Measurements from ENCODE around the gene MYO1B. TPM values are rescaled to one million over a fixed set of nuclear protein-coding genes. Genes with fewer than 3 reads are reported as not detected.

The MYO1B gene
- total and polyA plus RNA-seq, 2 of the 4 experiments (the other 2 are of a cell fraction): 57.2 to 116 TPM

- H2AK9ac ChIP-seq (replicated peaks; ENCODE audit: low read depth, low read length, poor library complexity): no peak overlapping the region
- H2BK15ac ChIP-seq (ENCODE audit: low read depth, low read length): no peak overlapping the region
- H4K91ac ChIP-seq (ENCODE audit: insufficient read depth, low read depth, low read length): no peak overlapping the region
- no peak overlapping the region for H2AFZ ChIP-seq (replicated peaks; ENCODE audit: low read length, poor library complexity)
- H2BK120ac ChIP-seq (ENCODE audit: low read depth, low read length): no peak overlapping the region
- H4K20me1 ChIP-seq (ENCODE audit: insufficient read depth, low read length): no peaks in the 10 kb centered on the region
- H2BK5ac ChIP-seq (ENCODE audit: low read depth, low read length, poor library complexity, severe bottlenecking): no peak overlapping the region
- H3K56ac ChIP-seq (ENCODE audit: extremely low read depth, insufficient read depth, low read length): no peak overlapping the region
- no peak overlapping the region for H2BK20ac ChIP-seq (ENCODE audit: low read depth, low read length)
- no peak overlapping the region for H3K4ac ChIP-seq (ENCODE audit: low read depth, low read length)
- H3K4me2 ChIP-seq (ENCODE audit: low read depth, low read length): no peak overlapping the region
- intact Hi-C loops (cut with micrococcal nuclease): loop anchor here (5.0 kb wide), 1 partner anchor 38 kb away; no protein-coding TSS in a partner anchor
- H3K9ac ChIP-seq (ENCODE audit: low read depth, low read length): no peak overlapping the region
- BruUV-seq (replicated peaks): no TSS peak
- ChIA-PET POLR2A (ENCODE audit: unreplicated experiment) (no interaction called here), CTCF (no interaction called here)
- H3K27ac ChIP-seq (ENCODE audit: insufficient read depth, low read length): no peak overlapping the region
- no peaks in the 10 kb centered on the region for H3K27me3 ChIP-seq (ENCODE audit: control insufficient read depth, insufficient read depth, low read length)
- H3K14ac ChIP-seq (replicated peaks; ENCODE audit: low read depth, low read length): no peak overlapping the region
- no peak for DNase-seq
- no peaks in the 10 kb centered on the region for H3K4me1 ChIP-seq (ENCODE audit: control insufficient read depth, insufficient read depth, low read length)
- H4K5ac ChIP-seq (ENCODE audit: low read depth, low read length): no peak overlapping the region
- H3K79me1 ChIP-seq (ENCODE audit: low read depth in 1 of 2, low read length in 2 of 2): no peaks in the 10 kb centered on the region
- no peaks in the 10 kb centered on the region for H3K36me3 ChIP-seq (ENCODE audit: control insufficient read depth, insufficient read depth, low read length)
- in situ Hi-C loops (cut with MboI; ENCODE audit: low sequenced_read_pairs): no loop called here
- H3K9me1 ChIP-seq (ENCODE audit: insufficient read depth, low read length): no peaks in the 10 kb centered on the region
- no peaks in the 10 kb centered on the region for H3K9me3 ChIP-seq (ENCODE audit: control insufficient read depth, insufficient read depth, low read length)
- dilution Hi-C loops (cut with HindIII; ENCODE audit: low sequenced_read_pairs, unreplicated experiment): no loop called here
- TF ChIP-seq POLR2A (IDR thresholded peaks at IDR 0.05; ENCODE audit: low read depth, low read length) (no peak), RFX5 (IDR thresholded peaks at IDR 0.05; ENCODE audit: low read depth, low read length) (no peak), MAZ (IDR thresholded peaks at IDR 0.05; ENCODE audit: borderline replicate concordance, low read depth, low read length) (no peak), CTCF (conservative IDR thresholded peaks at IDR 0.05; ENCODE audit: low read depth, low read length) (no peak), ELK1 (IDR thresholded peaks at IDR 0.05; ENCODE audit: borderline replicate concordance, low read depth, low read length) (no peak), RAD21 (IDR thresholded peaks at IDR 0.05; ENCODE audit: low read length) (no peak), SMC3 (IDR thresholded peaks at IDR 0.05; ENCODE audit: low read depth, low read length) (no peak), RCOR1 (IDR thresholded peaks at IDR 0.05; ENCODE audit: insufficient replicate concordance, low read length) (no peak), CEBPB (IDR thresholded peaks at IDR 0.05; ENCODE audit: low read depth, low read length) (no peak), CHD1 (IDR thresholded peaks at IDR 0.05; ENCODE audit: low read depth, low read length) (no peak), FOS (IDR thresholded peaks at IDR 0.05; ENCODE audit: low read depth, low read length) (no peak), BHLHE40 (IDR thresholded peaks at IDR 0.05; ENCODE audit: low read depth, low read length) (no peak), MAFK (IDR thresholded peaks at IDR 0.05; ENCODE audit: low read depth, low read length) (no peak), MXI1 (IDR thresholded peaks at IDR 0.05; ENCODE audit: borderline replicate concordance, low read depth, low read length) (no peak), USF2 (IDR thresholded peaks at IDR 0.05; ENCODE audit: low read depth, low read length) (no peak), NFE2L2 (IDR thresholded peaks at IDR 0.05; ENCODE audit: low read depth, low read length) (no peak)
- no peak overlapping the region for H3K18ac ChIP-seq (ENCODE audit: low read depth, low read length)
- H4K8ac ChIP-seq (ENCODE audit: low read depth in 2 of 2, low read length in 2 of 2): no peak overlapping the region
- no peak overlapping the region for H3K4me3 ChIP-seq (ENCODE audit: insufficient read depth, low read depth, low read length)
- H3K23ac ChIP-seq (ENCODE audit: low read depth, low read length): no peak overlapping the region
- ATAC-seq (ENCODE audit: low read depth): no peak
- H2AK5ac ChIP-seq (ENCODE audit: low read depth, low read length): no peak overlapping the region
These were observed 225.1 kb downstream of the MYO1B start for GRCh38 chr2:191470306-191470705.

All from IMR-90 (cell line).